ENCODE data around the gene FFAR3.

FFAR3 gene

DNA sequence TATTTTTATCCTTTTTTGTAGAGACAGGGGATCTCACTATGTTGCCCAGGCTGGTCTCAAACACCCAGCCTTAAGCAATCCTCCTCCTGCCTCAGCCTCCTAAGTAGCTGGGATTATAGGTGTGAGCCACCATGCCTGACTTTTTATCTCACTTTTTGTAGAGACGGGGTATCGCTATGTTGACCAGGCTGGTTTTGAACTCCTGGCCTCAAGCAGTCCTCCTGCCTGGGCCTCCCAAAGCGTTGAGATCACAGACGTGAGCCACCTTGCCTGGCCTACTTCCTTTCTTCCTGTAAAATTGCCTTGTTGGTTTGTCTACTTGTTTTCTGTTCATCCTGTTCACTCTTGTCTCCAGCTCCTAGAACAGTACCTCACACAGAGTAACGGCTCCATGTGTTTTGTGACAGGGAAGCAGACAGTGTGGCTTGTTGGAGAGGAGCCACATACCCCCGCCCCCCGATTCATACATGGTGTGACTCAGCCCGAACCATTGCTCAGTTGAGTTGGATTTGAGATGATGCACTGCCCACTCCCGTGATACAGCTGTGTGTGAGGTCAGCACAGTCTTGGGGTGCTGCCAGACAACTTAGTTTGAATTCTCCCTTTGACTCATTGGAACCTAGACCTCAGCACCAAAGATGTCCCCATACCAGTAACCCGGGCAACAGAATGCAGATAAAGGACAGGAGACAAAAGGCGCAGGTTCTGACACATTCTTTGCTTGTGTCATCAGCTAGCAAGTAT lies 46.8 kb downstream of the FFAR3 start:
- FAIRE-seq, result no peak

DNA sequence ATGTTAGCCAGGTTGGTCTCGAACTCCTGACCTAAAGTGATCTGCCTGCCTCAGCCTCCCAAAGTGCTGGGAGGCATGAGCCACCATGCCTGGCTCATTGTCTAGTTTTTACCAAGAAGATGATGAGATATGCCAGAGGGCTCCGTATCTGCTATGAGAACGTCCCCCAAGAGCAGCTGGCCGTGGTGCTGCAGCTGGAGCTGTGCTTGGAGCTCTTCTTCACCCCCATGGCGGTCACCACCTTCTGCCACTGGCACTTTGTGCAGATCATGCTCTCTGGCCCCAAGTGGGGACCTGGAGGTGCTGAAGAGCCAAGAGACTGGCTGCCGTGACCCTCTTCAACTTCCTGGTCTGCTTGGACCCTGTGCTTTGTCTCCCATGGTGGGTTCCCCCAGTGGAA lies 49.4 kb downstream of the FFAR3 start:
- no peak for FAIRE-seq

DNA sequence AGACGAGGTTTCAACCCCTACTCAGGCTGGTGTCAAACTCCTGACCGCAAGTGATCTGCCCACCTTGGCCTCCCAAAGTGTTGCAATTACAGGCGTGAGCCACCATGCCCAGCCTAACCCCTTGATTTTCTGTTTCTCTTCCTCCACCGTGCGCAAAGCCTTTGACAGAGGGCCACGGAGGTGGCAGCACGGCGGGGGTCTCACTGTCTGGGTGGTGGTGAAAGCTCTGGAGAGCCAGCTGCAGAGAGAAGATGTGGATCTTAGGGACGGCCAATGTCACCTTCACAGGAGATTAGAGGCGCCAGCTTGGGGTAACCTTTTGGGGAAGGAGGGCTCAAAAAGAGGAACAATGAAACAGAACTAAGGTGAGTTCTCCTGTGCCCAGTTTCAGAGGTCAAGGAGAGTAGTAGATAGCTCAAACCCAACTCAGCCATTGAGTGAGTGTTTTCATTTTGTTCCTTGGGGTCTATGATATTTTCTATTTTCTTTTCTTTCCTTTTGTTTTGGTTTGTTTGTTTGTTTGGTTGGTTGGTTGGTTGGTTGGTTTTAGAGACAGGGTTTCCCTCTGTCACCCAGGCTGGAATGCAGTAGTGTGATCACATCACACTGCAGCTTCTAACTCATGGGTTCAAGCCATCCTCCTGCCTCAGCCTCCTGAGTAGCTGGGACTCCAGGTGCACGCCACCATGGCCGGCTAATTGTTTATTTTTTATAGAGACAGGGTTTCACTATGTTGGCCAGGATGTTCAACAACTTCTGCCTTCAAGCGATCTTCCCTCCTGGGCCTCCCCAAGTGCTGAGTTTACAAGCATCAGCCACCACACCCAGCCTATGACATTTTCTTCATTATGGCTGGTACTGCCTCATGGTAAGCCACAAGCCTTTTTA lies 50.3 kb downstream of the FFAR3 start:
- no peak for FAIRE-seq

DNA sequence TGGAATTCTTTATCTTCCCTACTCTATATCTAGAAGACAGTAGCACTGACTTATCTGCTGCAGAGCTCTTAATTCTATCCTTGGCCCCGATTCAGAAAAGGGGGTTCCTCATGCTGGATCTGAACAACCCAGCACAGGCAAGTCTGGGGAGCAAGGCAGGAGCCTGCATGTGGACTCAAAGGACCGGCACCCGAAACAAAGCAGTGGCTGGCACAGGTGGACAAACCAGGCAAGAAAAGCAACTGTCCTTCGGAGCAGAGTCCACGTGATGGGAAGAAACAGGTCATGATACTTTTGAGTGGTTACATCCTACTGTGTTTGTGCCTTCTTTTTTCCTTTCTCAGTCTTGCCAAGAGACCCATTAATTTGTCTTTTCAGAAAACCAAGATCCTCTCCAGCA lies 50.9 kb downstream of the FFAR3 start:
- FAIRE-seq, result no peak
